HG03565 (cell line): ENCODE data around the gene EFNA5.
"Not testable (repeated sequence)": the region's sequence is repeated elsewhere in the genome, so short reads cannot be mapped to it uniquely, and the experiment has no call there.

Source experiments
- ATAC-seq: cut with Tn5 transposase; IDR thresholded peaks from one replicate; pipeline ENCODE4 v1.9.1; 2021; ENCODE audit warnings: mild to moderate bottlenecking, moderate library complexity; ENCODE audit not compliant: unreplicated experiment

EFNA5 gene

DNA sequence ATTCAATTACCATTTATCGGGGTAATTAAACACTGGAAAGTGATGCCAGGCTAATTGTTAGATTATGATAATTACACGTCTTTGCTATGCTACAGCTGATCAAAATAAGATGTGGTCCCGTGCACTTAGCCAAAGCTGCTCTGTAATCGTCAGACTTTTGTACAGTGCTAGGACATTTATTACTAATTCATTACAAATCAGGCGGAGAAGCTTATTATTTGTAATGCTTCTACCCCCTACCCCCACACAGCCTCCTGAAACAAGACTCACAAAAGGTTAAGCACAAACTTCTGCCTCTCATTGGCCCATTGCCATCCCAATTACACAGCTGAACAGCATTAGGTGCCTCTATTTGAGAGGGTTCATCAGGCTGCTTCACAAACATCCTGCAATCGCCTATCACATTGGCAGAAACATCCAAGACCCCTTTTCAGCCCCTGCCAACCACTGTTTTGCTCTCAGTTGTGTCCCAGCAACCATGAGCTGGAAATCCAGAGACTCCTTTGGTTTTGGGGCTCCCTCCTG is 232.7 kb downstream of the EFNA5 start:
- no peak for ATAC-seq

DNA sequence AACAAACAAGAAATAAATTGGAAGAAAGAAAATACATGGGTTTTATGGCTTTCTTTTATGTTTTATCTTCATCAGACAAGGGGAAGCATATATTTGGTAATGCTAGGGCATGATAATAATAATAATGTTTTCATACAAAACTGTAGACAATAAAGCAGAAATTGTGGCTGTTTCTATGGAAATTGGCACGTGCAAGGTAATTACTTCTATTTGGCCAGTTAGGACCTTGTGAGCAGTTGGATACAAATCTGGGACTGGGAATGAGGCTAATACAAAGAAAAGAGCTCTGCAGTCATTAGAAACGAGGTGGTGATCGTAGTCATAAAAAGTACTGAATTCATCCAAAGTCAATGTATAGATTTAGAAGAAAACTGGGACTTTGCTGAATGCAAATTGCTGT is 233.6 kb downstream of the EFNA5 start:
- ATAC-seq, result no peak

DNA sequence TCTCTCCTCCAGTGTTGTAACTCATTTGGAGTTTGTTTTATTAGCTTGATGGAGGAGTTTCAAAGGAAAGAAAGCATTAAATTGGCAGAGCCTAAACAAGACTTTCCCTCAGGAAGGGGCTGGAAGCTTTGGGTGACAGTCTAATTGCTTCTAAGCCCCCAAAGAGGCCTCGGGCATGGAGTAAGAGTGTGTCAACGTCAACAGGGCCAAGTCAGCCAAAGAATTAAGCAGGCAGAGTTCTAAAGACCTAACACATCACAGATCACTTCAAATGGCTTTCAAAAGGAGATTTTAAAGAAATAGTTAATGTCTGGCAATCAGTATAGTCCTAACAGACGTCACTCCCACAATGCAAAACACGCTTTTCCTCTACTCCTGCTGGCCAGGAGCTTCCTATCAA is 234.5 kb downstream of the EFNA5 start:
- ATAC-seq, result no peak

DNA sequence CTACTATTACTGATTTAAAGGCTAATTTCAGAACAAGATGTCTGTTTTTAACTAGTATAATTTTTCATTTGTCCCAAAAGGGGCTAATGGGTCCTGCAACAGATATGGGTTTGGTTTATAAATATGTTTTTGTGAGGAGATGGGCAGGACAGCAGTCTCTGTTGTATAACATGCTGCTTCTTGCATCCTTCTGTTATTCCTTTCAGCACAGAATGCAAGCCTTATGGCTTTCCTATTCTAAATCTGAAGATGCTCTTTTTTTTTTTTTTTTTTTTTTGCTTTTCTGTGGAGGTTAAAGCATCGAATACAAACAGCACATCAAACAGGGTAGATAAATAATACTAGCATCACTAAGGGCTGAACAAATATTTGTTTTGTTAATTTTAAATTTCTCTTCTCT is 235.7 kb downstream of the EFNA5 start:
- no peak for ATAC-seq

DNA sequence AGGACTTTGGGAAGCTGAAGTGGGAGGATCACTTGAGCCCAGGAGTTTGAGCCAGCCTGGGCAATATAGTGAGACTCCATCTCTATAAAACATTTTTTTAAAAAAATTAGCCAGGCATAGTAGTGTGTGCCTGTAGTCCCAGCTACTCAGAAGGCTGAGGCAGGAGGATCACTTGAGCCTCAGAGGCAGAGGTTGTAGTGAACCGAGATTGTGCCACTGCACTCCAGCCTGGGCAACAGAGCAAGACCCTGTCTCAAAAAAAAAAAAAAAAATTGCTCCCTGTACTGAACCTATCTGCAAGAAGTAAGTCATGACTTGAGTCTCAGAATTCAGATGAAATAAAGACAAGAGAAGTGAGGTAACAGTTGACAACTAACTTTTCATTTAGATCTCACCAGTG is 237.1 kb downstream of the EFNA5 start:
- not testable (repeated sequence) for ATAC-seq

DNA sequence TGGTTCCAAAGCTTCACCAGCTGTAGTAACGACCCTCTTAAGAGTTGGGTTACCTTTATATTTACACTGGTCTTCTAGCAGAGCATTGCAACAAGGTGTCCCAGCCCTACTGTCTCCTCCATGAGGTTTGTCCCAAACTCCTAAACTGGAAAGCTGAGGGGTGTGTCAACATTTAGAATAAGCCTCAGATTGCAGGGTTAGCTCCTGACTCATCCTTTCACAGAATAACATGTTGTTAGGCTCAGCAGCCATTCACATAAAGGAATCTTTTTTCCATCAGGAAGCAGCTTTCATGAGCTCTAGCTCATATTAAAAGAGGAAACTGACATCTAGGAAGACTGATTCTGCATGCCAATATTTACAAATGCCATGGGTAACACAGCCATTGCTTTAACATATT is 238.7 kb downstream of the EFNA5 start:
- no peak for ATAC-seq

DNA sequence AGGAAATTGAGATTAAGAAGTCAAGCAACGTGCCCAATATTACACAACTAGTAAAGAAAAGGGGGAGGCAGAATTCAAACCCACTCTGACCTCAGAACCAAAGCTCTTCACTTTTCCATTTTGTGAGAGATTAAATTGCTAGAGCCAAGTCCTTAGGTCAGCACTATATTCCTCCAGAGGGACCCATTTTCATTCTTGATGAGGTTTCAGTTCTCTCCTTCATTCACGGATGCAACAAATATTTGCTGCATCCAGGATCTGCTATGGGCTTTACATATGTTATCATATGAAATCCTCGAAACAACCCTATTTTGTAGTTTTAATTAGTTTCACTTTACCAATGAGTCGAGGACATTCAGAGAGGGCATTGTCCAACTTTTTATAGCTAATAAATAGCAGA is 239.2 kb downstream of the EFNA5 start:
- ATAC-seq, result no peak

DNA sequence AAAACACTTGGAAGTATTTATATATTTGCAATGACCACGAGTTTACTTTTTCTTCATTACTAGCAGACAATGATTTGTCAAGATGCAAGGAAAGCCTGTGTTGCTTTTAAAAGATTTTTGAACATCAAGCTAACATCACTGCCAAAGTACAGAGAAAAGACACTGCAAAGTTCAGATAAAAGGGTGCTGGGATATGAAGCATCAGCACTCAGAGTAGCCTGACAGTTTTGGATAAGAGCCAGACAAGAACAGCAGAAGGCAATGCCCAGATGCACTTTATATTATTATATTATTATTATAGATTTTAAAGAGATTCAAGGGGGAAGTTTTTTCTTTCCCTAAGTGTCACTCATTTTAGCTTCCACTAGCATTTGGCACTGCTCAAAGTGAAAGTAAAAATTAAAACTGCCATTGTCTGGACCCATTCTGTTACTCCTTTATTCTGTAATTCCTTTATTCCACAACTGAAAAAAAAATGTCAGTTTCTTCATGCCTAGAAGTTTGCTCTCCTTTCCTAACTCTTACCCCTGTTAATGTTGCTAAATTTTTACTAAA is 240.6 kb downstream of the EFNA5 start:
- ATAC-seq, result no peak

DNA sequence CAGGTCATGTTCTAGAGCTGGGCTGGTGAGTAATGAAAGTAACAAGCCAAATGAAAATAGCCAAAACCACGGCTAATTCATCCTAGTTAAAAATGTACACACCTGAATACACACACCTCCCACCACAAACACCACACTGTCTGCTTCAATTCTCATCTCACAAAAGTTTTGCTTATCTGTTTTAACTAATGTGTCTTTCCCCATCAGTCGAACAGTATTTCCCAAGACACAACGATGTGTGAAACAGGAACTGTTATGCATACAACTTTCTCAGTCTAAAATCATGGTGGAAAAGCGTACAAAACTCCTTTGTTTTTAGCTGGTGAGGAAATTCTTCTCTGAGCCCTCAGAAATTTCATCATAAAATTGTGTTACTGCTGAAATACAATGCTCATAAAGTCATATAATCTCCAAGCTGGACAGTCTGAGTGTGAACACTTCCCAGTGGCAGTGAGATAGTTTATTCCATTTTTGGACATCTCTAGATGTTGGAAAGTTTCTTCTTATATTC is 242.4 kb downstream of the EFNA5 start:
- no peak for ATAC-seq

DNA sequence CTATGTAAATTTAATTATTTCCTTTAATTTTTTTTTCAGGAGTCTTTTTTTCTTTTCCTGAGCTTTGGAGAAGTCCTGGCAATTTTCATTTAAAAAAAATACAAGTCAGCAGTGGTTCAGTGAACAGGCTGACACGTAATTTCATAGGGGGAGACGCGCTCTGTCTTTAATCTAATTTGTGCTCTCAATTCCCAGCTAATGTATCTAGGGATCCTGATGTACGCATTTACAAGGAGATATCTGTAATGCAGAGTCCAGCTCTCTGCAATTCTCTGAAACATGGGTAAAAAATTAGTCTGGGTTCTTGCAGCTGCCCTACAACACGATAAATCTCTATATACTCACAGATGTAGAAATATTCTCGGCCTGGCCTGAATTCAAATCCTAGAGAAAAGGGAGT is 243.9 kb downstream of the EFNA5 start:
- no peak for ATAC-seq

DNA sequence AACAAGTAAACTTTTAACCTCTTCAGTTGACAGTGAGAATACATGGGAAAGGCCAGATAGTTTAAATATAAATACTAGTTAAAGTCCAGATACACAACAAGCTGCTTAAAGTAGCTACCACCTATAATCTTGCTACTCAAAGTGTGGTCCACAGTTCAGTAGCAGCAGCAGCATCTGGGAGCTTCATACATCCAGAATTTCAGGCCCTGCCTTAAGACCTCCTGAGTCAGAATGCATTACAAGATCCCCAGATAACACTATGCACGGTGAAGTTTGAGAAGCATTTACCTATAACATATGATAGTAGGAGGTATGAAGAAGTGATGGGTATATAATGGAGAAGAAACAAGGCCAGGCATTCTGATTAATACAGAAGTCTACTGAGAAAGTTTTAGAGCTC is 244.5 kb downstream of the EFNA5 start:
- no peak for ATAC-seq

DNA sequence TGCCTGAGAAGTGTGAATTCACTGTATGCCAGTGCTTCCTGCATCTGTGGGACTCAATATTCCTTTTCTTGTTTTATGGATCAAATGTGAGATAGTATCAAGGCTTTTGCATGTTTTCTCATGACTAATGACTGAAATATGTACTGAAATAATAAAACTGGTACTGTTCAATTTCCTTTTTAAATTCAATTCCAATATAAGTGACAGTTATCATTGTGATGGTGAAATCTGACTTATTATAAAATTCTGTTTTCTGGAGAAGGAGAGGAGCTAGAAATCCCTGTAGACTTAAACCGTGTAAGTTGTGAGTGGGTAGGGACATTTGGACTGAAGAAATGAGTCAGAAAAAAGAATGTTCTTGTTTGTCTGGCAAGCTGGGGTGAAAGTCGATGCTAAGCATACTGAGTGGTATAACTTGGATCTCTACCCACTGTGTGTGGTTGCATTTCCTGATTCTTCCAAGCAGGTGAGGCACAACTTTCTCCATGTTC is 245.2 kb downstream of the EFNA5 start:
- ATAC-seq, result no peak

DNA sequence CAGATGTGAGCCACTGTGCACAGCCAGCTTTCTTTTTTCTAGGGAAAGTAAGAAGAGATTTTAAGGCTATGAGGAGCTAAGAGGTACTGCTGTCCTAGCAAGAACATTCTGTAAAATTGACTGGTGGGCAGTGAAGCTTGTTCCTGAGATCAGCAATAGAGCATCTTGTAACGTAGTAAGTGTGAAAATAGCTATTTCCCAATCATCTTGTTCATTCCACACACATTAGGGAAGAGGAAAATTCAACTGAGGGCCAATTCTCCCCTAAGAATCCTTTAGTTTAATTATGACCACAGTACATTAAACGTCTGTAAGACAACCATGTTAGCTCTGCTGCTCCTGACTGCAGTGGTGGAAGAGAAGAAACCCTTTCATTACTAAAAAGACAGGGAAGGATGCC is 246.2 kb downstream of the EFNA5 start:
- ATAC-seq, result no peak

DNA sequence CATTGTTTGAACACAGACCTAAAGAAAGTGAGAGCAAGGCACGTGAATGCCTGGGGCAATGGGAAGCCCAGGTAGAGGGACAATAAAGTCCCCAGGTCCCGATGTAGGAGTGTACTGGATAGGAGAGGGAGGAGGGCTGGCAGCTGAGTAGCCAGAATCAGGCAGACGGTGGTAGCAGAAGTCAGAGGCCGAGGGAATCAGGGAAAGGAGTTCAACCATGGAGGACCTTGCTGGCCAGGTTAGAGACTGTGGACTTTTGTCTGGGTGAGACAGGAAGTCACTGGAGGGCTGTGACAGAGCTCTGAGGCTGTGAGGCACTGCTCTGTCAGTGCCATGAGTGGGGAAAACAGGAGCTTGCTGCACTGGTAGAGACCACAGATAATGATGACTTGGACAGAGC is 248.2 kb downstream of the EFNA5 start:
- ATAC-seq, result no peak

DNA sequence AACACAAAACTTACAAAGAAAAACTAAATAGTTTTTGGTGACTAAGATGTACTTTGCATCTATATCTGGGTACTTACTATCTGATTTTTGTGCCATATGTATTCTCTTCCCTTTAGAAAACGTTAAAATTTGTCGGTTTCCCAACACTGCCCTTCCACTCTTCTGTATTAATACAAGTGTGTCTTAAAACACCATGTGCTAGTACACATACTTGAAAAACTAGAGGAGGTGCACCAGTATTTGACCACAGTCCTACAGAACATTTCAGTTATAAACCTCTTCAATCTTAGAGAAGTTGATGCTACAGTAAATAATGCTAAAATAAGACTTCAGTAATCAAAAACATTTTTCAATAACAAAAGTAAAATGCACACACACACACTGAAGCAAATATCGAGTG is 251.2 kb downstream of the EFNA5 start:
- no peak for ATAC-seq

DNA sequence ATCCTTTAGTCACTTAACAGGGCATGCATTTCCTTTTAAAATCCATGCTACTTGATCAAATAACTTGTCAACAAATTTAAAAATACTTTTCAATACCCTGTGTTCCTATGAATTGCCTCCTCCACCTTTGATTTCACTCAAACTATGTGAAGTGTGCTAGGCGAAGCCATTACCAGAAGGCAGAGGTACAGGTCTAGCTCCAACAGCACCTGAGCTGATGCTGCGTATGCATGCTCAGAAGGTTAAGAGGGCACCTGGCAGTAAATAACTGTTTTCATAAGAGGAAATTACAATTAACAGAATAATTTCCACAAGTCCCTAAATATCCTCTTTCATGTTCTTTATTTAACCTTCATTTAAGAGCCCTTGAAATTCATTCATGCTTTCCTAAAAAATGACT is 251.8 kb downstream of the EFNA5 start:
- ATAC-seq, result no peak

DNA sequence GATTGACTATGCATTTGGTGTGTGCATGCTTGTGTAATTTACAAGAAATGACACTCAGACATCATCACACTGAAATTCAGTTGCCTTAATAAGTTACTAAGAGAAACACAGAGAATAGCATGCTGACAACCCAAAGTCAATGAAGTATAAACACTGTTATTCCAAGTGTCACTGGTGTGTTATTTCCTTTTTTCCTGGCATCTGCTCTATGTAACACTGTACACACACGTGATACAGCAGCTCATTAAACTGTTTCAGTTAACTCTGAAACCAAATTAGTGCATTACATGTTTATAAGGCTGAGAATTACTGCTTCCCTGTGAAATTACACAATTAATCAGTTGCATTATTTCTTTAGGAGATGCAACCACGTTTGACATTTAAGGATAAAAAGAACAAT is 252.7 kb downstream of the EFNA5 start:
- ATAC-seq, result no peak

DNA sequence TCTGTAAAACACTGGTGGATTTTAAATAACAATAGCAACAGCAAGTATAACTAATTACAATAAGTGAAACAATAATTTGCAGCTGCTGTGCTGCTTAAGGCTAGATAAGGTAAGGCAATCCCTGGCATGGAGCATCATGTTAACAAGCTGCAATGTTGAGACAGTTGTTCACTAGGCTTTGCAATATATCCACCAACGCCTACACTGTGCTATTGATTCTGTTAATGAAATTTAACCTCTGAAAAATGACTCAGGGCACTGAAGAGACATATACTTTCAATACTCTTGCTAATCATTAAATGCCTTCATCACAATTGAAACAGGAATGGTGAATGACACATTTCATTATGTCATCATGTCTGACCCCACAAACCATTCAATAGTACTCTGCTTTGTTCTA is 255.0 kb downstream of the EFNA5 start:
- no peak for ATAC-seq

DNA sequence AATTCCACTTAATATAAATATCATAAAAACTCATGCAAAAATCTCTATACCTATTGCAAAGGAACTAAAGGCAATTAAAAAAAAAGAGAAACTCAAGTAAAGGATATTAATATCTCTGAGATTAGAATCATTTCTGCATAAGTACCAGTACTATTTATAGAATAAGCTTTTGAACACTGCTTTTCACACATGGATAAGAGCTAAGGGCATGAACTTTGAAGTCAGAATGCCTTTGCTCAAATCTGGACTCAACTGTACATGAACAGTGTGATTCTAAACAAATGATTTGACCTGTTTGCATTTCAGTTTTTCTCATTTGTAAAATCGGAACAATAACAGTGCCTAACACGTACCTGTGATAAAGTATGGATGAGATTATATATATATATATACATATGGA is 255.9 kb downstream of the EFNA5 start:
- no peak for ATAC-seq

DNA sequence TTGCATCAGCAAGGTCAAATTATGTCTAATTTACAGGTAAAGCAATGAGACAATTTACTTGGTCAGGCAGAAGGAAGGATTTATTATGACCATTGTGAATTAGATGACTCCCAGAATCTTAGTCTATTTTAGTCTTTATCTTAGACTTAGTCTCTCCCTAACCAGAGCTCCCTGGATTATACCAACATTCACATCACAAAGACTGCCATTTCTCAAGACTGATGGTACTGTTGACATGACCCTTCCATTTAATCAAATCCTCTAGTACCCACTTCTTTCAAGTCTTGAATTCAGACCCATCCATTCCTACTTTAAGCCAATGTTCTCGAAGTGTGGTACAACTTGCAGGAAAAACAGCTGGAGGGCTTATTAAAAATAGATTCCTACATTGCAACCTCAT is 257.0 kb downstream of the EFNA5 start:
- ATAC-seq, result no peak

DNA sequence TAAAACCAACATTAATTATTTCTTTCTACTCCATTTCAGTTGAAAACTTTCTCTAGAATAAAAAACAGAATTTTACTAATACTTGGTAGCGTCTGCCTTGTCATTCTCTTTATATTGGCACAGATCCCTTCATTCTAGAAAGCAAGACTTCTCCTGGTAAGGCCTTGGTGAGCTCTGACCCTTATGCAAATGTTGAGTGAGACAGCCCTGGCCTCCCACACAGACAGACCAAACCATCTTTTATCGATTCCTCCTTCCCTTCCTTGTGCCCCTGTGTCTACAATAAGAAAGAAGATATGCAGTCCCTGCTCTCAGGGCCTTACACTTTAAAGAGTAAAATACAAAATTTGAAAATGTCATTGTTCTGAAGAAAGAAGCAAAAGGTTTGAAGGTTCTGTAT is 262.2 kb downstream of the EFNA5 start:
- ATAC-seq, result no peak

DNA sequence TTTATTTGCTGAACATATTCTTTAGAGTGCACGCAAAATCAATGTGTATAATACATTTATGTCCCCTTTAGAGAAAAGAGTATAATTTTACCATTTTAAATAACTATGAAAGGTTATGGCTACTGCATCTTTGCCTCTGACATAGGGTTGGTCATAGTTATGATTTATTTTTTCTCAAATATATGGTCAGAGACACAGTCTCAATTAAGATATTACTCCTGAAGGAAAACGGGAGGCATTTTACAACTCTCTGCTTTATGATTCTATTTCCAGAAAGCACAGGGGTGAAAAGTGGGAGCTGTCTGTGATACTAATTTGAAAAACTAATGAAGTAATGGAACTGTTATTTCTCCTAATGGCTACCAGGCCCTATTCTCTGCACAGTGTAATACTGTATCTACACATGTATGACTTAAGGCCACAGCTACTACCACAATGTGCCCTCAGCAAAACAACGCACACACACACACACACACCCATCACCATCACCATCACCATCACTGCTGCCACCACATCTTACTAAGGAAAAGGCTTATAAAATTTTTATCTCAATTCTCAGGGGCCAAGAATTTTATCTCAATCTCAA is 262.9 kb downstream of the EFNA5 start:
- ATAC-seq, result no peak
